Left renal pelvis (tissue), 4 donors: Measurements from ENCODE around the gene SLC43A1. TPM values are rescaled to one million over a fixed set of nuclear protein-coding genes. Genes with fewer than 3 reads are reported as not detected.

ENCODE experiments used
- DNase-seq, 4 donors: peaks; one replicate each; pipeline ENCODE4 v3.0.0-alpha.2; 2013; ENCODE audit warnings: low read depth in 4 of 4, low spot score in 3 of 4
- polyA plus RNA-seq, 4 donors: library from polyadenylated mRNA; unstranded; fragments of 120-200 nt; gene quantifications; one replicate each; pipeline ENCODE4 v1.2.1, GENCODE V29; 2013; ENCODE audit not compliant: insufficient read length in 4 of 4

SLC43A1 gene
- polyA plus RNA-seq, 4 donors: 4.9 to 9.7 (median 6.5) TPM

- no peak for DNase-seq
Observed at GRCh38 chr11:57438345-57439285, 76.9 kb downstream of the SLC43A1 start.

GRCh38 chr11:57436031-57436430 is 79.5 kb downstream of the SLC43A1 start:
- DNase-seq: no peak

GRCh38 chr11:57434640-57435546 is 80.6 kb downstream of the SLC43A1 start:
- DNase-seq: no peak

Other genes with a start within 250 kb of the SLC43A1 start
- 10 to 100 TPM; 64.2 to 77.6 (median 72.4) TPM for gene TNKS1BP1, start 190.8 kb downstream of the SLC43A1 start, polyA plus RNA-seq
- 100 to 1,000 TPM; 116 to 210 (median 176) TPM for gene SSRP1, start 179.8 kb downstream of the SLC43A1 start, polyA plus RNA-seq
- gene P2RX3, start 177.3 kb downstream of the SLC43A1 start, polyA plus RNA-seq: 10 to 100 TPM in 1 of 4 donors, 1 to 10 TPM in 2, under 1 TPM in 1; 0.40 to 14.4 (median 1.6) TPM
- gene PRG3, start 134.6 kb downstream of the SLC43A1 start, polyA plus RNA-seq: 1 to 10 TPM in 1 of 4 donors, under 1 TPM in 3; 0.19 to 1.2 (median 0.45) TPM
- 1 to 10 TPM in 1 of 4 donors, under 1 TPM in 3; 0.20 to 2.2 (median 0.78) TPM for gene PRG2, start 125.1 kb downstream of the SLC43A1 start, polyA plus RNA-seq
- gene SLC43A3, start 88.6 kb downstream of the SLC43A1 start, polyA plus RNA-seq: 10 to 100 TPM; 24.1 to 29.1 (median 26.2) TPM
- gene RTN4RL2, start 55.2 kb downstream of the SLC43A1 start, polyA plus RNA-seq: 1 to 10 TPM in 3 of 4 donors, under 1 TPM in 1; 1.00 to 3.6 (median 2.2) TPM
- gene TIMM10, start 15.1 kb upstream of the SLC43A1 start, polyA plus RNA-seq: 10 to 100 TPM; 42.2 to 52.6 (median 46.8) TPM
- gene SMTNL1, start 21.9 kb upstream of the SLC43A1 start, polyA plus RNA-seq: under 1 TPM; 0.21 to 0.63 (median 0.38) TPM
- 10 to 100 TPM; 36.5 to 46.7 (median 42.3) TPM for gene UBE2L6, start 52.0 kb upstream of the SLC43A1 start, polyA plus RNA-seq
- 100 to 1,000 TPM; 139 to 440 (median 176) TPM for gene SERPING1, start 82.0 kb upstream of the SLC43A1 start, polyA plus RNA-seq
- 1 to 10 TPM; 1.5 to 4.4 (median 3.3) TPM for gene YPEL4, start 134.2 kb upstream of the SLC43A1 start, polyA plus RNA-seq
- gene CLP1, start 142.1 kb upstream of the SLC43A1 start, polyA plus RNA-seq: 10 to 100 TPM; 12.0 to 17.2 (median 16.5) TPM
- 10 to 100 TPM; 38.9 to 55.7 (median 50.5) TPM for gene ZDHHC5, start 152.4 kb upstream of the SLC43A1 start, polyA plus RNA-seq
- gene MED19, start 196.5 kb upstream of the SLC43A1 start, polyA plus RNA-seq: 10 to 100 TPM; 15.0 to 24.4 (median 18.5) TPM
- gene TMX2, start 196.9 kb upstream of the SLC43A1 start, polyA plus RNA-seq: 100 to 1,000 TPM in 3 of 4 donors, 10 to 100 TPM in 1; 81.6 to 126 (median 117) TPM
- 100 to 1,000 TPM in 2 of 4 donors, 10 to 100 TPM in 2; 88.2 to 142 (median 99.1) TPM for gene SELENOH, start 225.8 kb upstream of the SLC43A1 start, polyA plus RNA-seq
- under 1 TPM; 0.06 to 0.18 (median 0.13) TPM for gene BTBD18, start 236.1 kb upstream of the SLC43A1 start, polyA plus RNA-seq
- gene CTNND1, start 246.1 kb upstream of the SLC43A1 start, polyA plus RNA-seq: 100 to 1,000 TPM; 144 to 230 (median 216) TPM